GM12801 (cell line): ENCODE results near the gene AK2.

Experiments
- CTCF ChIP-seq: IDR thresholded peaks from one replicate; pipeline ENCODE4 v1.5.1; 2011; ENCODE audit warnings: control low read depth; ENCODE audit not compliant: insufficient read length; ENCODE audit errors: extremely low read depth

Gene AK2

GRCh38 chr1:33036526-33037503, at the start of gene AK2:
TSS of gene AK2 (minus strand) at chr1:33036883. CDS start at chr1:33036828, 55 bp downstream.
- no peak for TF ChIP-seq CTCF

GRCh38 chr1:33086384-33086850, 49.7 kb upstream of the AK2 start:
- TF ChIP-seq CTCF, result no peak

- TF ChIP-seq CTCF, result no peak
Observed at GRCh38 chr1:33085332-33085731, 48.6 kb upstream of the AK2 start.

- no peak for TF ChIP-seq CTCF
Observed at GRCh38 chr1:33082575-33083108, 46.0 kb upstream of the AK2 start.

- no peak for TF ChIP-seq CTCF
Observed at GRCh38 chr1:33081554-33082305, 45.0 kb upstream of the AK2 start.

GRCh38 chr1:33080885-33081553, 44.3 kb upstream of the AK2 start, which contains the start of gene AZIN2:
TSS of gene AZIN2 (plus strand) at chr1:33081153. CDS start at chr1:33082250, 1,097 bp downstream.
- TF ChIP-seq CTCF, result no peak
